Esophagus squamous epithelium (tissue), 4 donors: ENCODE data around the gene KRT1.

Experiments
- POLR2A ChIP-seq, 4 donors: fragments of 450-650 bp; IDR thresholded peaks; one replicate each; pipeline ENCODE4 v1.6.1; 2017; ENCODE audit warnings: antibody characterized with exemption in 4 of 4, mild to moderate bottlenecking in 4 of 4, moderate library complexity in 3 of 4
- TF ChIP-seq, protein P1 (sequence below), 6 experiments: fragments of 450-650 bp in 4 of 6; fragments of 200-600 bp in 2 of 6; sonication (generic) in 2 of 6; IDR thresholded peaks; one replicate each; pipeline ENCODE4 v1.5.1; 2016 to 2019; ENCODE audit warnings: antibody characterized with exemption in 6 of 6, mild to moderate bottlenecking in 4 of 6, moderate library complexity in 4 of 6

DNA sequence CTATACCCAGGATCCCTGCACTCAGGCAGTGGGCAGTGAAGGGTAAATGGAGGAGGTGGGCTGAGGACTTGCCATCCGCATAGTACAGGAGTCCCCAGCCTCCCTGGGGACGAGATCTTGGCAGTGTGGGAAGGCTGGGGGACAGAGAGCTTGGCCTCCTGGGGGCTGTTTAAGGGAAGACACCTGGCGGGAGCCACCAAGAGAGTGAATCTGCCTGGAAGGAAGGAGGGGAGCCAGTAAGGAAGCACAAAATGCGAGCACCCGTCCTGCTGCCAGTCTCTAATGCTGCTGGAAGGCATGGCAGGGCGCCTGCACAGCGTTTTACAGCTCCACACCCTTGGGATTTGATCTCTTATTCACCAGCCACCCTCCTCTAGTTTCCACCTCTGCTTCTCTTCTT lies 20.8 kb downstream of the KRT1 start:
- no peak for TF ChIP-seq POLR2A (IDR thresholded peaks at IDR 0.05)
- TF ChIP-seq, protein P1, sequence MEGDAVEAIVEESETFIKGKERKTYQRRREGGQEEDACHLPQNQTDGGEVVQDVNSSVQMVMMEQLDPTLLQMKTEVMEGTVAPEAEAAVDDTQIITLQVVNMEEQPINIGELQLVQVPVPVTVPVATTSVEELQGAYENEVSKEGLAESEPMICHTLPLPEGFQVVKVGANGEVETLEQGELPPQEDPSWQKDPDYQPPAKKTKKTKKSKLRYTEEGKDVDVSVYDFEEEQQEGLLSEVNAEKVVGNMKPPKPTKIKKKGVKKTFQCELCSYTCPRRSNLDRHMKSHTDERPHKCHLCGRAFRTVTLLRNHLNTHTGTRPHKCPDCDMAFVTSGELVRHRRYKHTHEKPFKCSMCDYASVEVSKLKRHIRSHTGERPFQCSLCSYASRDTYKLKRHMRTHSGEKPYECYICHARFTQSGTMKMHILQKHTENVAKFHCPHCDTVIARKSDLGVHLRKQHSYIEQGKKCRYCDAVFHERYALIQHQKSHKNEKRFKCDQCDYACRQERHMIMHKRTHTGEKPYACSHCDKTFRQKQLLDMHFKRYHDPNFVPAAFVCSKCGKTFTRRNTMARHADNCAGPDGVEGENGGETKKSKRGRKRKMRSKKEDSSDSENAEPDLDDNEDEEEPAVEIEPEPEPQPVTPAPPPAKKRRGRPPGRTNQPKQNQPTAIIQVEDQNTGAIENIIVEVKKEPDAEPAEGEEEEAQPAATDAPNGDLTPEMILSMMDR (IDR thresholded peaks at IDR 0.05), result no peak
